A549 (cell line): ENCODE results near the gene RIN3. TPM values are rescaled to one million over a fixed set of nuclear protein-coding genes. Genes with fewer than 3 reads are reported as not detected.

Source experiments
- ATOH8 ChIP-seq: fragments of 250-450 bp; sonication (Bioruptor Pico); IDR thresholded peaks from 2 replicates; pipeline ENCODE4 v1.5.0; 2020; ENCODE audit warnings: low read depth, mild to moderate bottlenecking, moderate library complexity
- BCL3 ChIP-seq: fragments of >200 bp; sonication (Bioruptor Twin); formaldehyde crosslinking; IDR thresholded peaks from 3 replicates; pipeline ENCODE4 v1.6.1; 2016
- CBX2 ChIP-seq: fragments of 200-600 bp; sonication (generic); IDR thresholded peaks from 2 replicates; pipeline ENCODE4 v1.6.1; 2016; ENCODE audit warnings: low read depth, mild to moderate bottlenecking, borderline replicate concordance
- CEBPB ChIP-seq, 2 experiments: fragments of >200 bp in 1 of 2; sonication (Bioruptor Twin) in 1 of 2; formaldehyde crosslinking in 1 of 2; IDR thresholded peaks; 2 replicates each; pipeline ENCODE4 v1.6.1; 2012 to 2016
- CHD2 ChIP-seq: fragments of 150-350 bp; IDR thresholded peaks from 2 replicates; pipeline ENCODE4 v1.6.1; 2014; ENCODE audit warnings: low read length; ENCODE audit not compliant: partially characterized antibody
- CHD4 ChIP-seq: fragments of 200-600 bp; sonication (generic); IDR thresholded peaks from 2 replicates; pipeline ENCODE4 v1.6.1; 2016; ENCODE audit warnings: antibody characterized with exemption, mild to moderate bottlenecking, borderline replicate concordance
- EHF ChIP-seq: fragments of 250-450 bp; sonication (Bioruptor Pico); IDR thresholded peaks from 2 replicates; pipeline ENCODE4 v1.5.0; 2020; ENCODE audit warnings: mild to moderate bottlenecking
- EHMT2 ChIP-seq: fragments of 200-600 bp; sonication (generic); IDR thresholded peaks from 2 replicates; pipeline ENCODE4 v1.6.1; 2016; ENCODE audit warnings: antibody characterized with exemption, low read depth, mild to moderate bottlenecking, moderate library complexity
- ELK1 ChIP-seq: fragments of 150-350 bp; IDR thresholded peaks from 2 replicates; pipeline ENCODE4 v1.6.1; 2014; ENCODE audit warnings: low read depth, mild to moderate bottlenecking, low read length
- EP300 ChIP-seq, 2 experiments: fragments of >200 bp; sonication (Bioruptor Twin); formaldehyde crosslinking; IDR thresholded peaks; 2 replicates in 1 of 2; 3 replicates in 1 of 2; pipeline ENCODE4 v1.6.1; 2016 to 2017
- ESRRA ChIP-seq: fragments of 150-350 bp; IDR thresholded peaks from 2 replicates; pipeline ENCODE4 v1.6.1; 2014; ENCODE audit warnings: mild to moderate bottlenecking, low read length, borderline replicate concordance
- FOSL2 ChIP-seq, 2 experiments: fragments of 450-650 bp in 1 of 2; fragments of >200 bp in 1 of 2; sonication (Bioruptor Twin) in 1 of 2; formaldehyde crosslinking; IDR thresholded peaks; 2 replicates each; pipeline versions ENCODE4 v1.5.0 to v1.6.1; 2016 to 2020; ENCODE audit warnings: mild to moderate bottlenecking in 1 of 2, moderate library complexity in 1 of 2
- FOXS1 ChIP-seq: fragments of 250-450 bp; sonication (Bioruptor Pico); IDR thresholded peaks from 2 replicates; pipeline ENCODE4 v1.5.0; 2020; ENCODE audit warnings: mild to moderate bottlenecking, moderate library complexity
- GATA3 ChIP-seq: IDR thresholded peaks from 2 replicates; pipeline ENCODE4 v1.6.1; 2012; ENCODE audit warnings: borderline replicate concordance
- HES2 ChIP-seq: fragments of >200 bp; sonication (Bioruptor Twin); formaldehyde crosslinking; IDR thresholded peaks from 2 replicates; pipeline ENCODE4 v1.6.1; 2016
- HMGXB4 ChIP-seq: fragments of 250-450 bp; sonication (Bioruptor Pico); IDR thresholded peaks from 2 replicates; pipeline ENCODE4 v1.5.0; 2021; ENCODE audit warnings: mild to moderate bottlenecking, moderate library complexity, borderline replicate concordance
- HOXB13 ChIP-seq: fragments of 250-450 bp; sonication (Bioruptor Pico); IDR thresholded peaks from 2 replicates; pipeline ENCODE4 v1.5.0; 2020; ENCODE audit warnings: low read depth, mild to moderate bottlenecking, moderate library complexity
- HOXB5 ChIP-seq: fragments of 250-450 bp; sonication (Bioruptor Pico); IDR thresholded peaks from 2 replicates; pipeline ENCODE4 v1.5.0; 2020; ENCODE audit warnings: mild to moderate bottlenecking, moderate library complexity
- JUN ChIP-seq, 2 experiments: fragments of >200 bp; sonication (Bioruptor Twin); formaldehyde crosslinking; IDR thresholded peaks; 2 replicates in 1 of 2; 3 replicates in 1 of 2; pipeline ENCODE4 v1.6.1; 2016 to 2017
- JUNB ChIP-seq: fragments of >200 bp; sonication (Bioruptor Twin); formaldehyde crosslinking; IDR thresholded peaks from 2 replicates; pipeline ENCODE4 v1.6.1; 2016
- KDM5A ChIP-seq: fragments of 200-600 bp; sonication (generic); IDR thresholded peaks from 2 replicates; pipeline ENCODE4 v1.6.1; 2016; ENCODE audit warnings: antibody characterized with exemption, mild to moderate bottlenecking
- MAFK ChIP-seq: fragments of 450-650 bp; IDR thresholded peaks from 2 replicates; pipeline ENCODE4 v1.6.1; 2014; ENCODE audit not compliant: partially characterized antibody
- MYC ChIP-seq: IDR thresholded peaks from 2 replicates; pipeline ENCODE4 v1.6.1; 2012; ENCODE audit warnings: mild to moderate bottlenecking, inconsistent platforms, low read length, improper control_type of control experiment, borderline replicate concordance
- NFE2L2 ChIP-seq: fragments of 150-350 bp; conservative IDR thresholded peaks from 2 replicates; pipeline ENCODE4 v1.6.1; 2014; ENCODE audit warnings: low read length
- NR3C1 ChIP-seq: fragments of >200 bp; sonication (Bioruptor Twin); formaldehyde crosslinking; IDR thresholded peaks from 3 replicates; pipeline ENCODE4 v1.6.1; 2017
- PHF8 ChIP-seq: fragments of 200-600 bp; sonication (generic); IDR thresholded peaks from 2 replicates; pipeline ENCODE4 v1.6.1; 2016; ENCODE audit warnings: low read depth, mild to moderate bottlenecking, antibody characterized with exemption, moderate library complexity, borderline replicate concordance
- POLR2A ChIP-seq: IDR thresholded peaks from 2 replicates; pipeline ENCODE4 v1.6.1; 2012; ENCODE audit warnings: mild to moderate bottlenecking, low read length
- POLR2AphosphoS2 ChIP-seq: conservative IDR thresholded peaks from 2 replicates; pipeline ENCODE4 v1.6.1; 2012; ENCODE audit warnings: low read length, improper control_type of control experiment, inconsistent platforms
- RAD21 ChIP-seq, 2 experiments: fragments of >200 bp in 1 of 2; sonication (Bioruptor Twin) in 1 of 2; formaldehyde crosslinking in 1 of 2; IDR thresholded peaks in 1 of 2; conservative IDR thresholded peaks in 1 of 2; 2 replicates in 1 of 2; 3 replicates in 1 of 2; pipeline ENCODE4 v1.6.1; 2012 to 2018; ENCODE audit warnings: inconsistent platforms in 1 of 2
- RARB ChIP-seq: fragments of 250-450 bp; sonication (Bioruptor Pico); IDR thresholded peaks from 2 replicates; pipeline ENCODE4 v1.8.0; 2021; ENCODE audit warnings: mild to moderate bottlenecking, moderate library complexity
- RCOR1 ChIP-seq: fragments of 150-350 bp; IDR thresholded peaks from 2 replicates; pipeline ENCODE4 v1.6.1; 2014; ENCODE audit warnings: antibody characterized with exemption, low read length, low read depth
- RFX5 ChIP-seq: fragments of 450-650 bp; IDR thresholded peaks from 2 replicates; pipeline ENCODE4 v1.7.1; 2014; ENCODE audit warnings: antibody characterized with exemption, mild to moderate bottlenecking, moderate library complexity
- RNF2 ChIP-seq: fragments of 200-600 bp; sonication (generic); IDR thresholded peaks from 2 replicates; pipeline ENCODE4 v1.6.1; 2016; ENCODE audit warnings: low read depth, mild to moderate bottlenecking, antibody characterized with exemption, moderate library complexity, borderline replicate concordance
- SREBF2 ChIP-seq: fragments of 450-650 bp; IDR thresholded peaks from 2 replicates; pipeline ENCODE4 v1.6.1; 2014; ENCODE audit warnings: mild to moderate bottlenecking, moderate library complexity
- TP53 ChIP-seq: fragments of 250-450 bp; sonication (Bioruptor Pico); IDR thresholded peaks from 2 replicates; pipeline ENCODE4 v1.5.0; 2021; ENCODE audit warnings: mild to moderate bottlenecking, moderate library complexity
- USF2 ChIP-seq: fragments of 450-650 bp; IDR thresholded peaks from 2 replicates; pipeline ENCODE4 v1.6.1; 2014; ENCODE audit warnings: antibody characterized with exemption
- ZC3H11A ChIP-seq: fragments of 450-650 bp; IDR thresholded peaks from 2 replicates; pipeline ENCODE4 v1.6.1; 2014; ENCODE audit warnings: antibody characterized with exemption, mild to moderate bottlenecking
- ZSCAN20 ChIP-seq: fragments of 250-450 bp; sonication (Bioruptor Pico); IDR thresholded peaks from 2 replicates; pipeline ENCODE4 v1.8.0; 2022; ENCODE audit warnings: mild to moderate bottlenecking, moderate library complexity
- polyA plus RNA-seq, 4 experiments: library from polyadenylated mRNA; depleted of rRNA in 3 of 4; stranded (reverse); fragments of >200 nt; fragmentation: RNase III in 1 of 4; extraction: RNeasy Plus Mini Kit Qiagen cat#74134 plus additional on column Dnase treatment in 1 of 4; gene quantifications; 2 replicates in 3 of 4; 3 replicates in 1 of 4; pipeline ENCODE4 v1.2.3, GENCODE V29; 2011 to 2017

The RIN3 gene
- polyA plus RNA-seq, 2 of the 4 experiments (the other 2 are of a cell fraction): 5.6 to 14.5 TPM

- TF ChIP-seq CBX2: no peak
- TF ChIP-seq CHD4: no peak
- peak; percentile 29 to 76; a peak in 4 of 5 replicates for TF ChIP-seq JUN (IDR thresholded peaks at IDR 0.05)
- no peak for TF ChIP-seq ELK1
- no peak for TF ChIP-seq NR3C1
- no peak for TF ChIP-seq ESRRA
- TF ChIP-seq JUNB: peak; percentile 52; the same call in 1 of the 2 replicates
- no peak for TF ChIP-seq HOXB5 (CRISPR knock-in tag)
- no peak for TF ChIP-seq POLR2A
- TF ChIP-seq PHF8: no peak
- peak; percentile 17 to 80; a peak in 2 of 4 replicates for TF ChIP-seq CEBPB (IDR thresholded peaks at IDR 0.05)
- no peak for TF ChIP-seq SREBF2
- TF ChIP-seq RNF2: no peak
- TF ChIP-seq POLR2AphosphoS2: no peak
- 0 out of 3 replicates have a peak, but pooled peaks have one; percentile 40 for TF ChIP-seq BCL3
- peak; percentile 12 to 43; a peak in 3 of 5 replicates for TF ChIP-seq RAD21 (conservative IDR thresholded peaks at IDR 0.05 in 1 of 2, IDR thresholded peaks at IDR 0.05 in 1 of 2)
- TF ChIP-seq FOSL2 (IDR thresholded peaks at IDR 0.05): 0 out of 2 replicates have a peak, but pooled peaks have one; percentile 19
- TF ChIP-seq FOSL2 (CRISPR knock-in tag; IDR thresholded peaks at IDR 0.05): peak; percentile 74
- no peak for TF ChIP-seq KDM5A
- TF ChIP-seq ZC3H11A: no peak
- TF ChIP-seq NFE2L2: no peak
- TF ChIP-seq RFX5: no peak
- no peak for TF ChIP-seq RARB (CRISPR knock-in tag)
- no peak for TF ChIP-seq HES2
- no peak for TF ChIP-seq EHMT2
- TF ChIP-seq USF2: no peak
- no peak for TF ChIP-seq ATOH8
- TF ChIP-seq RCOR1: no peak
- no peak for TF ChIP-seq TP53
- TF ChIP-seq EHF (CRISPR knock-in tag): no peak
- peak in 1 of 2 experiments; percentile 50; a peak in 1 of 5 replicates for TF ChIP-seq EP300 (IDR thresholded peaks at IDR 0.05)
- no peak for TF ChIP-seq FOXS1 (CRISPR knock-in tag)
- TF ChIP-seq CHD2: no peak
- TF ChIP-seq HOXB13 (CRISPR knock-in tag): no peak
- TF ChIP-seq MYC: no peak
- no peak for TF ChIP-seq ZSCAN20 (CRISPR knock-in tag)
- TF ChIP-seq HMGXB4 (CRISPR knock-in tag): no peak
- TF ChIP-seq GATA3: peak; percentile 56; the same call in 1 of the 2 replicates
- no peak for TF ChIP-seq MAFK
These were observed 27.0 kb downstream of the RIN3 start (continued) for GRCh38 chr14:92540472-92541048.
